ENCODE data around the gene SUSD6. TPM values are rescaled to one million over a fixed set of nuclear protein-coding genes. Genes with fewer than 3 reads are reported as not detected.
A peak's percentile ranks its signal among the peaks of the same experiment; 100 is the strongest.

SUSD6 gene
- total RNA-seq, 4 donors from 2014 or later = 35.5 to 56.7 (median 51.0) TPM

DNA sequence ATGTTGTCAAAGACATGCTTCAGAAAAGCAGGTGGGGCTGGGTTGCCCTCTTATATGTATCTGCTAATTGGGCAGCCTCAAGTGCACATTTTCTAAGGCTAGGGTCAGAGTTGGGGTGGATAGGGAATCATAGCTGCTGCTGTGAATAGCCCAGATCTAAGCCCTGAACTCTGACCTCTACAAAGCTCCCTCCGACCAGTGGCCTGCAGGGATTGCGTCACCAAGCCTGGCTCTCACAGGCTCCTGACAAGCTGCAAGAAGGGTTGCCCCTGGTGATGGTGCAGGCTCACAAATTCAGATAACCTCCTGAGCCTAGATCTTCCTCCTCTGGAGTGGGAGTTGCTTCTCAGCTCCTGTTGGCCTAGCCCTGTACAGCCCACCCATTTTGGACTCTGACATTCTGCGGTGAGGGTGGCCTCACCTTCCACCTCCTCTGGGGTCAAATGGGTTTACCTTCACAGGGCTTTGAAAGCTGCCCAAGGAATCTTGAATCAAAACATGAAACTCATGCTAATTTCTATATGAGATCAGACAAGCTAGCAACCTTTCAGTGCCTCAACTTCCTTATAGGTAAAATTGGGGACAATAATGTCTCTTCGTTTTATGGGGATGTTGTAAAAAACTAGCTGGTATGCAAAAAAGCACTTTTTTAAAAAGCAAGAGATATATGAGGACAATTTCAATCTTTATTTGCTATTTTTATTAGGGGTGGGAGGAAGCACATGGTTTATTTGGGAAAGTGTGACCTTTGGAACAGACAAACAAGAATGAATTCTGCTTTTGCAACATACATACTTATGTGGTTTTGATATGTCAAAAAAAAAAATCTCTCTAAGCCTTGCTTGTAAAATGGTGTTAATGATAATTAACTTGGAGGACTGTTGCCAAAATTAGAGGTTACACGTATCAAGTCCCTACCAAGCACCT, 4.9 kb upstream of the SUSD6 start:
- WGBS, 2 donors = 81 to 83% methylated on average over 5 of the region's 5 CpGs
- intact Hi-C loops (cut with DNase I; ENCODE audit: low total_unique reads) = no loop called here
- DNase-seq (ENCODE audit: low spot score in 2 of 2) = no peak
- TF ChIP-seq, protein P1, sequence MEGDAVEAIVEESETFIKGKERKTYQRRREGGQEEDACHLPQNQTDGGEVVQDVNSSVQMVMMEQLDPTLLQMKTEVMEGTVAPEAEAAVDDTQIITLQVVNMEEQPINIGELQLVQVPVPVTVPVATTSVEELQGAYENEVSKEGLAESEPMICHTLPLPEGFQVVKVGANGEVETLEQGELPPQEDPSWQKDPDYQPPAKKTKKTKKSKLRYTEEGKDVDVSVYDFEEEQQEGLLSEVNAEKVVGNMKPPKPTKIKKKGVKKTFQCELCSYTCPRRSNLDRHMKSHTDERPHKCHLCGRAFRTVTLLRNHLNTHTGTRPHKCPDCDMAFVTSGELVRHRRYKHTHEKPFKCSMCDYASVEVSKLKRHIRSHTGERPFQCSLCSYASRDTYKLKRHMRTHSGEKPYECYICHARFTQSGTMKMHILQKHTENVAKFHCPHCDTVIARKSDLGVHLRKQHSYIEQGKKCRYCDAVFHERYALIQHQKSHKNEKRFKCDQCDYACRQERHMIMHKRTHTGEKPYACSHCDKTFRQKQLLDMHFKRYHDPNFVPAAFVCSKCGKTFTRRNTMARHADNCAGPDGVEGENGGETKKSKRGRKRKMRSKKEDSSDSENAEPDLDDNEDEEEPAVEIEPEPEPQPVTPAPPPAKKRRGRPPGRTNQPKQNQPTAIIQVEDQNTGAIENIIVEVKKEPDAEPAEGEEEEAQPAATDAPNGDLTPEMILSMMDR (IDR thresholded peaks at IDR 0.05) = no peak
- no peak for TF ChIP-seq POLR2A (IDR thresholded peaks at IDR 0.05)
- H3K4me3 ChIP-seq (ENCODE audit: low read depth, poor library complexity, severe bottlenecking) = no peak overlapping the region

DNA sequence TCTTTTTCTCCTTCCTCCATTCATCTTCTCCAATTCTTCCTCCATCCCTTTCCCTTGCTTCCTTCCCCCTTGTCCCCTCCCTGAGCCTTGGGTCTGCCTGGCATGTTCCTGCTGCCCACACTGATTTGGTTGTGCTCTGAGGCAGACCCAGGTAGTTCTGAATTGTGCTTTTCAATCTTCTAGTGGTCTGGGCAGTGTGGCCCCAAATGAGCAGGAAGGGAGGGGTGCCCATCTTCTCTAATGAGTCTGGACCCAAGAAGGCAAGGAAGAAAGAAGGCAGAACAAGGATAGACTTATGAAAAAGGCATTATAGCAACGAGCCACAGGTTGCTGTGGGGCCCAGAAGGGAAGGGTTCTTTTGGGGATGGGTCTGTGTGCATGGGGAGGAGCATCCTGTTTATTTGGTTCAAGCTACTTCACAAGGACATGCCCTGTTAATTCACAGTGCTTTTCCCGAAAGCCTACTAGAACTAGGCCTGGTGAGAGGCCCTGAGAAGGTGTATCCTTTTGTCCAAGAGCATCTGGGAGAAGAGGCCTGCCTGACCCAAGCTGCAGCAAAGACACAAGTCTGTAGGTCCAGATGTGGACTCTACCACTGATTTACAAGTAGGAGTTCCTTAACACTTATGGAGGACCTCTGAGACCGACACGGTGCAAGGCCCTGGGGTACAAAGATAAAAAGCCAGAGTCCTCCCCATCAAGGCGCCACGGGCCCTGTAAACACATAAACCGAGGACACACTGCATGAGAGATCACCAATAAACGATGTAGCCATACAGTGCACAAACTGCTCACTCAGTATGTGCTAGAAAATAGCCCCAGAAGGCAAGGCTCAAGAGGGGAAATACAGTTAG, 1.1 kb upstream of the SUSD6 start:
- no peak for TF ChIP-seq POLR2A (IDR thresholded peaks at IDR 0.05)
- TF ChIP-seq, protein P1 (IDR thresholded peaks at IDR 0.05) = no peak
- H3K4me3 ChIP-seq (ENCODE audit: low read depth, poor library complexity, severe bottlenecking) = no peak overlapping the region
- no peak for DNase-seq (ENCODE audit: low spot score in 2 of 2)
- WGBS, 2 donors = 47 to 51% methylated on average over 8 of the region's 8 CpGs
- intact Hi-C loops (cut with DNase I; ENCODE audit: low total_unique reads) = no loop called here

DNA sequence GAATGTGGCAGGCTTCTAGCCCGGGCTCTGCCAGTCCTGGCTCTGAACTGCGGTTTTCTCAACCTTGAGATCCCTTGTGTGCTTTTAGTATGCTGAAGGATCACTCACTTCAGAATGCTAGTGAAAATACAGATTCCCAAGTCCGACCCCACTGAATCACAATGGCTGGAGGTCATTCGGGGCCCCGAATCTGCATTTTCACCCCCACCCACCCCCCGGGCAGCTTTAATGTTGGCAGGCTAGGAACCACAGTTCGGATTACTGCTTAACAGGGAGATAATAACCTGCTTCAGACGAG, 573 bp upstream of the SUSD6 start:
- TF ChIP-seq, protein P1 (IDR thresholded peaks at IDR 0.05) = no peak
- TF ChIP-seq POLR2A (IDR thresholded peaks at IDR 0.05) = no peak
- H3K4me3 ChIP-seq (ENCODE audit: low read depth, poor library complexity, severe bottlenecking) = no peak overlapping the region
- 0 to 10% methylated on average over 8 of the region's 8 CpGs for WGBS, 2 donors
- intact Hi-C loops (cut with DNase I; ENCODE audit: low total_unique reads) = no loop called here
- no peak for DNase-seq (ENCODE audit: low spot score in 2 of 2)

- TF ChIP-seq POLR2A (IDR thresholded peaks at IDR 0.05) = no peak
- TF ChIP-seq, protein P1 (IDR thresholded peaks at IDR 0.05) = no peak
- DNase-seq (ENCODE audit: low spot score in 2 of 2) = no peak
- intact Hi-C loops (cut with DNase I; ENCODE audit: low total_unique reads) = no loop called here
- 0 to 1% methylated on average over 19 to 44 of the region's 47 CpGs for WGBS, 2 donors
- peak overlapping the region; percentile 58 for H3K4me3 ChIP-seq (ENCODE audit: low read depth, poor library complexity, severe bottlenecking)
Measured at GRCh38 chr14:69612014-69612782, 802 bp downstream of the SUSD6 start.

- DNase-seq (ENCODE audit: low spot score in 2 of 2) = no peak
- TF ChIP-seq, protein P1 (IDR thresholded peaks at IDR 0.05) = no peak
- TF ChIP-seq POLR2A (IDR thresholded peaks at IDR 0.05) = no peak
- intact Hi-C loops (cut with DNase I; ENCODE audit: low total_unique reads) = no loop called here
- peak overlapping the region; percentile 58 for H3K4me3 ChIP-seq (ENCODE audit: low read depth, poor library complexity, severe bottlenecking)
- 9 to 11% methylated on average over 2 of the region's 2 CpGs for WGBS, 2 donors
Measured at GRCh38 chr14:69612783-69613130, 1.4 kb downstream of the SUSD6 start.

All from lower leg skin (tissue), 4 donors.